Stimulated activated CD4-positive, alpha-beta T cell treated with anti-CD3 and anti-CD28 coated beads, Interleukin-1b, Interleukin-23, amount 100 ng/mL, for 1 hour (primary cell): ENCODE data around the gene RSPH1.

Source experiments
- DNase-seq, 2 donors: peaks; one replicate each; pipeline ENCODE4 v3.0.0-alpha.2; 2020; ENCODE audit warnings: low read depth in 2 of 2

RSPH1 gene

GRCh38 chr21:42513985-42514882, 18.2 kb upstream of the RSPH1 start:
- DNase-seq: peak in 1 of 2 donors; percentile 59

- DNase-seq: no peak
Observed at GRCh38 chr21:42513151-42513984, 17.3 kb upstream of the RSPH1 start, which contains the start of gene SLC37A1. Gene SLC37A1 (plus strand): TSS chr21:42513852. CDS start chr21:42518455, 4,603 bp downstream.

- no peak for DNase-seq
Observed at GRCh38 chr21:42512346-42513034, 16.5 kb upstream of the RSPH1 start.

- no peak for DNase-seq
Observed at GRCh38 chr21:42509244-42509643, 13.2 kb upstream of the RSPH1 start.

- no peak for DNase-seq
Observed at GRCh38 chr21:42508371-42508770, 12.3 kb upstream of the RSPH1 start.

GRCh38 chr21:42507418-42507817, 11.4 kb upstream of the RSPH1 start:
- no peak for DNase-seq

- DNase-seq: no peak
Observed at GRCh38 chr21:42505090-42505726, 9.2 kb upstream of the RSPH1 start.

- no peak for DNase-seq
Observed at GRCh38 chr21:42503711-42504110, 7.7 kb upstream of the RSPH1 start.

- DNase-seq: no peak
Observed at GRCh38 chr21:42500736-42501135, 4.7 kb upstream of the RSPH1 start.

GRCh38 chr21:42500225-42500624, 4.2 kb upstream of the RSPH1 start:
- no peak for DNase-seq

GRCh38 chr21:42499444-42500112, 3.6 kb upstream of the RSPH1 start:
- no peak for DNase-seq

GRCh38 chr21:42498012-42498411, 2.0 kb upstream of the RSPH1 start:
- no peak for DNase-seq

- DNase-seq: no peak
Observed at GRCh38 chr21:42496839-42497202, 797 bp upstream of the RSPH1 start.

- no peak for DNase-seq
Observed at GRCh38 chr21:42495765-42496119, 282 bp downstream of the RSPH1 start.

GRCh38 chr21:42495027-42495426, 997 bp downstream of the RSPH1 start:
- no peak for DNase-seq

- DNase-seq: no peak
Observed at GRCh38 chr21:42493109-42494060, 2.6 kb downstream of the RSPH1 start.

GRCh38 chr21:42492201-42492600, 3.8 kb downstream of the RSPH1 start:
- no peak for DNase-seq

GRCh38 chr21:42491328-42491727, 4.7 kb downstream of the RSPH1 start:
- DNase-seq: no peak

- no peak for DNase-seq
Observed at GRCh38 chr21:42490720-42491119, 5.3 kb downstream of the RSPH1 start.

GRCh38 chr21:42489991-42490390, 6.0 kb downstream of the RSPH1 start:
- no peak for DNase-seq
